Suprapubic skin (tissue), 4 donors: ENCODE results near the gene ZIC3.

Source experiments
- POLR2A ChIP-seq, 2 donors: fragments of 450-650 bp; IDR thresholded peaks; one replicate each; pipeline ENCODE4 v1.6.1; 2017; ENCODE audit warnings: antibody characterized with exemption in 2 of 2, mild to moderate bottlenecking in 2 of 2, moderate library complexity in 2 of 2
- POLR2AphosphoS5 ChIP-seq, 3 donors: sonication (generic); formaldehyde crosslinking; IDR thresholded peaks; one replicate each; pipeline ENCODE4 v1.6.1; 2017; ENCODE audit warnings: antibody characterized with exemption in 3 of 3
- TF ChIP-seq, protein P1 (sequence below), 2 donors: fragments of 200-600 bp in 1 of 2; fragments of 450-650 bp in 1 of 2; sonication (generic) in 1 of 2; IDR thresholded peaks; one replicate each; pipeline ENCODE4 v1.5.1; 2016 to 2019; ENCODE audit warnings: antibody characterized with exemption in 2 of 2, mild to moderate bottlenecking in 1 of 2, moderate library complexity in 1 of 2

DNA sequence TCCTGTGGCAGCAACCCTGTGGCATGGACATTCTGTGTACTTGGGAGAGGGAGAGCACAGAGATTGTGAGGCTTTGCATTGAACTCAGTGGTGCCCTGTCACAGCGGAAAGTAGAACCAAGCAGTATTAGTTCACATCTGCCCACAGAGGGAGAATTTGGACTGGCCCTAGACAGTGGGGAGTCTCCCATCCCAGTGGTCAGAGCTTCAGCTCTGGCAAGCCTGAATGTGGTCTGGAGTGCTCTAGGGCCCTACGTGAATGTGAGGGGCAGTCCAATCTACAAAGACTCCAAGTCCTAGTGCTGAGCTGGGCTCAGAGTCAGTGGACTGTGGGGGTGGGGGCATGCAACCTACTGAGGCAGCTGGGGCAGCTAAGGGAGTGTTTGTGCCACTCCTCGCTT, 34.8 kb downstream of the ZIC3 start:
- TF ChIP-seq, protein P1, sequence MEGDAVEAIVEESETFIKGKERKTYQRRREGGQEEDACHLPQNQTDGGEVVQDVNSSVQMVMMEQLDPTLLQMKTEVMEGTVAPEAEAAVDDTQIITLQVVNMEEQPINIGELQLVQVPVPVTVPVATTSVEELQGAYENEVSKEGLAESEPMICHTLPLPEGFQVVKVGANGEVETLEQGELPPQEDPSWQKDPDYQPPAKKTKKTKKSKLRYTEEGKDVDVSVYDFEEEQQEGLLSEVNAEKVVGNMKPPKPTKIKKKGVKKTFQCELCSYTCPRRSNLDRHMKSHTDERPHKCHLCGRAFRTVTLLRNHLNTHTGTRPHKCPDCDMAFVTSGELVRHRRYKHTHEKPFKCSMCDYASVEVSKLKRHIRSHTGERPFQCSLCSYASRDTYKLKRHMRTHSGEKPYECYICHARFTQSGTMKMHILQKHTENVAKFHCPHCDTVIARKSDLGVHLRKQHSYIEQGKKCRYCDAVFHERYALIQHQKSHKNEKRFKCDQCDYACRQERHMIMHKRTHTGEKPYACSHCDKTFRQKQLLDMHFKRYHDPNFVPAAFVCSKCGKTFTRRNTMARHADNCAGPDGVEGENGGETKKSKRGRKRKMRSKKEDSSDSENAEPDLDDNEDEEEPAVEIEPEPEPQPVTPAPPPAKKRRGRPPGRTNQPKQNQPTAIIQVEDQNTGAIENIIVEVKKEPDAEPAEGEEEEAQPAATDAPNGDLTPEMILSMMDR (IDR thresholded peaks at IDR 0.05): no peak
- TF ChIP-seq POLR2A (IDR thresholded peaks at IDR 0.05) (no peak), POLR2AphosphoS5 (IDR thresholded peaks at IDR 0.05) (no peak)
